ENCODE results near the gene AVPR2.

DNA sequence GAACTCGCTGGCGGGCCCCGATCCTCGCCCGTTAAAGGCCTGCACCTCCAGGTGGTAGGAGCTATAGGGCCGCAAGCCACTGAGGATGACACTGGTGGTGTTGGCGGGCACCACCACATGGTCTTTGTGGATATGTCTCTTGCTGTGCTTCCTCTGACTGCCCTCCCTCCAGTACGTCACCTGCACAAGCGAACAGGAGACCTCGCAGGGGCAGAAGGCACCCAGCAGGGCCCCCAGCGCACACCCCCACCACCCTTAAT, 39.2 kb upstream of the AVPR2 start:
- TF ChIP-seq POLR2A (IDR thresholded peaks at IDR 0.05; ENCODE audit: low read length) (no peak), GATA1 (IDR thresholded peaks at IDR 0.05; ENCODE audit: low read depth, low read length) (no peak)
